GM19351 (cell line): ENCODE results near the gene CRABP1.

ENCODE experiments used
- ATAC-seq: cut with Tn5 transposase; IDR thresholded peaks from one replicate; pipeline ENCODE4 v1.9.1; 2021; ENCODE audit warnings: mild to moderate bottlenecking, moderate library complexity; ENCODE audit not compliant: unreplicated experiment

CRABP1 gene

GRCh38 chr15:78343276-78344060 lies 3.3 kb downstream of the CRABP1 start:
- no peak for ATAC-seq

DNA sequence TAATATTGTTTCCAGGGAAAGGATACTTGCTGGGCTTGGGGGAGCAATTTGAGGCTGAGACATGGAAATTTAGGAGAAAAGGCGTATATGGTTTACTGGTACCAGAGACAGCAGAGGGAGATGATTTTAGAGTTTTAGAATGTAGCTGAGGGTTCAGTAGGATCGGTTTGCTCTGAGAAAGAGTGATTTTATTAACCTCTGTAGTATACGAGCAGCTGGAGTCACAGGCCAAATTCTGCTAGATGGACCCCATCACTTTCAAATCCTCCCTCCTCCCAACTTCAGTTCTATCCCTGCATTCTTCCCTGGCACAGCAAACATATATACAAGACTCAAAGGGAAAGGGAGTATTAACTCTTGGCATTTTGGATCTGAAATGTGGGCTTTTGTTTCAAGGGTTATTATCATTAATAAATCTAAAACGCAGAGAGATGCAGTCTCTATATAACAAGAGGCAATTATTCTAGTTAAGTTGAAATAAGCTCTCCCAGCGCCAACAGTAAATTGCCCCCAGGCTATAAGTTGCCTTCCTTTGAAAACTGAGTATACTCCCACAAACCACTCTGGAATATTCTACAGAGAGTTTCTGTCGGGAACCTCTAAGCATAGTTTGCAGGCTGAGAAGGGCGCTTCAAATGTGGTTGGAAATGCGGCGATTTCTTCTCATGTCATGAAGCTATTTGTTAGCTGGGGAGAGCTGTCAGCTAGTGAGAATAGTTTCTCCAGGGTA lies 5.4 kb downstream of the CRABP1 start:
- ATAC-seq, result no peak

- no peak for ATAC-seq
Measured at GRCh38 chr15:78347586-78348543, 7.7 kb downstream of the CRABP1 start.

DNA sequence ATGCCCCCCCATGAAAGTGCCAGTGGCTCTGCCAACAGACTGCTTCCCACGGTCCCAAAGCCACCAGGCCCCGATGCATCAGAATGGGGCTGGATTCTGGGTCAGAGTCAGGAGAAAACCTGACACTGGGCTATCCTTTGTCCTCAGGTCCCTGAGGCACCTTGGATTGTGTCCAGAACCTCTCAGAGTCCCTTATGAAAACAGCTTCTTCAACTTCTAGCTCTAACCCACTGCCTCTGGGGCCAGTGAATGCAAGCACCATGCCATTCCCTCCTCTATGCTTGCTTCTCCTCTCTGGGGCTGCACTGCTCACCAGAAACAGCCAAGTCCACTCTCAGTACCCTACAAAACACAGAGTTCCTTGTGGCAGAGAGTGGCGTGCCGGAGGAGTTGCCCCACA lies 9.9 kb downstream of the CRABP1 start:
- no peak for ATAC-seq

GRCh38 chr15:78351539-78351938 lies 11.4 kb downstream of the CRABP1 start:
- ATAC-seq, result no peak

- ATAC-seq, result no peak
Measured at GRCh38 chr15:78353093-78353492, 12.9 kb downstream of the CRABP1 start.

DNA sequence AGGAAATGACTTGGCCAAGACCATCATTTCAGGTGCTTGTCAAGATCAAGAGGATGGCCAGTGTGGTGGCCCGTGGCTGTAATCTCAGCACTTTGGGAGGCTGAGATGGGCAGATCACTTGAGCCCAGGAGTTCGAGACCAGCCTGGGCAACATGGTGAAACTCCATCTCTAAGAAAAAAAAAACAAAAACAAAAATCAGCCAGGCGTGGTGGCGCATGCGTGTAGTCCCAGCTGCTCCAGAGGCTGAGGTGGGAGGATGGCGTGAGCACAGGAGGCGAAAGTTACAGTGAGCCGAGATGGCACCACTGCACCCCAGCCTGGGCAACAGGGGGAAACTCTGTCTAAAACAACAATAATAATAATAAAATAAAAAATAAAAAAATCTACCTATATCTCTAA lies 15.0 kb downstream of the CRABP1 start:
- ATAC-seq, result no peak

GRCh38 chr15:78358102-78358870 lies 18.1 kb downstream of the CRABP1 start:
- no peak for ATAC-seq

- no peak for ATAC-seq
Measured at GRCh38 chr15:78359041-78359808, 19.1 kb downstream of the CRABP1 start.

DNA sequence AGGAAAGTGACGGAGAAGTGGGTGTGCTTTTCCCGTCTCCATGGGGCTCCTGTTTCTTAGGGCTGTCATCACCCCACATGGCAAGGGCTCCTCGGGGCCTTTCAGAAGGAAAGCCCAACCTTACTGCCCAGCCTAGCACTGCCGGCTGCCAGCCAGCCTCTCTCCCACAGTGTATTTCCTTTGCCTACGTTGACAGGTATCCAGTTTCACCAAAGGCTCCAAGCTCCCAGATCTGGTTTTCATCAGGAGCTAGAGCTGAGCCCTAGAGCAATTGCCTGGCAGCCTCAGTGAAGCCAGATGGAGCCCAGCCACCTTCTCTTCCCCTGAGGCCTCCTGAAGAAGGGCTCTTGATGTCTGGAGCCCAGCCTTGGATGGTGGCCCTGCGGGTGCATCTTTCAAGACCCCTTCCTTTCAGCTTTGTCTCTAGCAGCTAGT lies 20.2 kb downstream of the CRABP1 start:
- no peak for ATAC-seq

- ATAC-seq, result no peak
Measured at GRCh38 chr15:78360958-78361718, 21.0 kb downstream of the CRABP1 start.

DNA sequence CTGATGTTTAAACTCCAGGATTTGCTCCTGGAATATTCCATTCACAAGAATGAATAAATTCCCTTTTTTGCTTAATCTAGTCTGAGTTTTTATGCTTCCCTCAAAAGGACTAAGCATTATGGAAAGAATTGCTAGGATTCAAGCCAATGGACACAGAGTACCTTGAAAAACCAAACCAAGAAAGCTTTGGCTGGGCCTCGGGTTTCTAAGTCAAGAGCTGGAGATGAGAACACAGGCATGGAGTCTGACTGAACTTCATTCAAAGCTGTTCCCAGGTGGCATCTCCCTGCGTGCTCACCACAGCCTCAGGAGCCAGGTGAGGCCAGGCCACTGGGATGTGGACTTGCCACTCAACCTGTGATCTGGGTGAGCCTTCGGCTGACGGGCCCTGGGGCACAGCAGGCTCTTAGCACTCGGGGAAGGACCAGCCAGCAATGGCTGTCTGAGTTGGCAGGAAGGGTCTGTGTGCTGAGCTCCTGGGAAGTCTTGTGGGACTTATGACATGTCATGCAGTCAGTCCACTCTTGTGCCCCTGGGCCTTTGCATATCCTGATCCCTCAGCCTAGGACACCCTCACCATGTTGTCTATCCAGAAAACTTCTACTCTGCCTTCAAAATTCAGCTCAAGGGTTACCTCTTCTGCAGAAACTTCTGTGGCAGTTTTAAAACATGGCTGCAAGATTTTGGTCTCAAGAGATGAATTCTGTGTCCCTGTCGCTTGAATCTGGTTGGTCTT lies 21.8 kb downstream of the CRABP1 start:
- ATAC-seq, result no peak

DNA sequence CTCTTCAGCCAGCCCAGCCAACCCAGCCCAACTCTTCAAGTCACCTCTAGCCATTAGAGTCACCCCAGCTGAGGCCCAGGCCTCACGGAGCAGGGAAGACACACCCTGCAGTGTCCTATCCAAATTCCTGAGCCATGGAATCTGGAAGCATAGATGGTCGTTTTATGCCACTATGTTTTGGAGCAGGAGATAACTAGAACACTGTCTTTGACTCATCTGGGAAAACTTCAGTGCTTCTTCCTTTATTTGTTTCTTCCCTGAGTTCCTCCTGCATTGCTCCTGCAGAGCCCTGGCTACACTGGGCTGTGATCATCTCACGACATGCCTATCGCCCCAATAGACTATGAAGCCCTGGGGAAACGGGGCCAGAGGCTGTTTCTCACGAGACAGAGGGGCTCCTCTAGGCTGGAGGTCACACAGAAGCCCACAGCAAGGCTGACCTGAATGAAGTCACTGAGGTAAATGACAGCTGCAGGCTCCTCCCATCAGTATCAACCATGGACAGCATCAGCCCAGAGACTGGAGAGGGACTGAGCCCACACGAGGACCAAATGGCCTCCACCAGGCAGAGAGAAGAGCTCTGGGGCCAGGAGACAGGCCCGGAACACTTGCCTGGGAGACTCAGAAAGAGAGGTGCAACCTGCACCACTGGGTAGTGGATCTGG lies 22.7 kb downstream of the CRABP1 start:
- ATAC-seq, result no peak

GRCh38 chr15:78363381-78363734 lies 23.2 kb downstream of the CRABP1 start:
- no peak for ATAC-seq

DNA sequence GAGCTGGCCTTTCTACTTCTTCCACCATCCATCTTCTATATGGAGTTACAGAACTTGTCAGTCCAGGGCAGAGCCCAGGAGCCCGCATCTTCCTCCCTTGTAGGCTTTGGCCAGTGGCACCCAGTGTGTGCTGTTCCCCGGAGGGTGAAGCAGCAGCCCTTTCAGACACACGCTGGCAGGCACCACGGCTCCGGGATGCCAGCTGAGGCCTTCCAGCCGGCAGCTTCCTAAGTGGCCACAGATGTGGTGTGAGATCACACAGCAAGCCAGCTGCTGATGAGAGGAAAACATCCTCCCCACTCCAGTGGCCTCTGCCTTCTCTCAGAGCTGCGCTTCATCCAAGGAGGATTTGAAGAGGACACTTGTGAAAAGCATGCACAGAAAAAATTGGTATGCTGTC lies 24.1 kb downstream of the CRABP1 start:
- ATAC-seq, result no peak

GRCh38 chr15:78365917-78366316 lies 25.8 kb downstream of the CRABP1 start:
- ATAC-seq, result no peak

DNA sequence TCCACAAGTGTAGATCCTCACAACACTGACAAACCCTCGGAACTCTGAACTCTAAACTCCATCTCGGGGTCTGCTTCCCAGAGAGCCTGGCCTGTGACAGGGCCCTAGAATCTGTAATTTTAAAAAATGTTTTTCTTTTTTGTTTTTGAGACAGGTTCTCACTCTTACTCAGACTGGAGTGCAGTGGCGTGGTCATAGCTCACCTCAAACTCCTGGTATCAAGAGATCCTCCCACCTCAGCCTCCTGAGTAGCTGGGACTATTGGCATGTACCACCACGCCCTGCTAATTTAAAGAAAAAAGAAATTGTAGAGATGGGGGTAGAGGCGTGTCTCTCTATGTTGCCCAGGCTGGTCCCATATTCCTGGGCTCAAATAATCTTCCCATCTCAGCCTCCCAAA lies 26.2 kb downstream of the CRABP1 start:
- ATAC-seq, result no peak

DNA sequence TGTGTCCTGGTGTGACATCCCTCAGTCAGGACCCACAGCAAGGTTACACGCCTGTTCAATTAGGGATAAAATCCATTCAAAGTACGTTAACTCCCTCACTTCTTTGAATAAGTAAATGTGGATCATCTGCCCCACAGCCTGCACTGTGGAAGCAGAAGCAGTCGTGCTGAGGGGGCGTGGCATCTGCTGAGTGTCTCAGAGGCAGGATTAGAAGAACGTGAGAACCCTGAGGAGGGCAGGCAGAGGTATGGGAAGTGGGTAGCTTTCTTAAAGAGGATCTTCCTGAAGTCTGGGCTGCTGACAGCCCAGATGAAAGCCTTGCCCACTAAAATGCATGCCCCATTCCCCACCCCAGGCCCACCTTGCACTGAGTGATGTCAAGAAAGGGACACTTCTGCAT lies 28.5 kb downstream of the CRABP1 start:
- no peak for ATAC-seq
